NCI-H226 (cell line): ENCODE results near the gene OSM.
"Not testable (repeated sequence)": the region's sequence is repeated elsewhere in the genome, so short reads cannot be mapped to it uniquely, and the experiment has no call there.

Experiments
- DNase-seq: peaks from one replicate; pipeline ENCODE4 v3.0.0-alpha.2; 2015

Gene OSM

DNA sequence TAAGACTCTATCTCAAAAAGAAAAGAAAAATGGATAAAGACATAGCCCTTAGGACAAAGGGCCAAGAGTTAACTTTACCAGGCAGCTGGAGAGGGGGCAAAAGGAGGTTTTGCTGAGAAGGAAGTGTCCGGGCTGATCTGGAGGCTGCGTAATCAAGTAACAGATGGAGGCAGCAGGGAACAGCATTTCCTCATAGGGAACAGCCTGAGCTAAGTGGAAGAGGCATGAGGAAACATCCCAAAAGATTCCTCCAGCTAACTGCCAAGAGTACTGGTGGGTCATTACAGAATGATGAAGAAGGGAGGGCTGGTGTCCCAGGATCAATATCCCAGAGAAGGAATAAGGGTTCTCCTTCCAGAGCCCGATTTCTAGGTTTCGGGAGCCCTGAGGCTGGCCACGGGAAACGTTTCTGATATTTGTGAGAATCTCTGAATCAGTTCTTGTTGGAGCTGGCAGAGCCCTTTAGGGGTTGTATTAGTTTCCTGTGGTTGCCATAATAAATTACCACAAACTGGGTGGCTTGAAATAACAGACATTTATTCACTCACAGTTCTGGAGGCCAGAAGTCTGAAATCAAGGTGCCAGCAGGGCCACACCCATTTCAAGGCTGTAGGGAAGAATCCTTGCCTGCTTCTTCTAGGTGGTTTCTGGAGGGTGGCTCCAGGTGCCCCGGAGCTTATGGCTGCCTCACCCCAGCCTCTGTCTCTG lies 41.3 kb downstream of the OSM start:
- no peak for DNase-seq

DNA sequence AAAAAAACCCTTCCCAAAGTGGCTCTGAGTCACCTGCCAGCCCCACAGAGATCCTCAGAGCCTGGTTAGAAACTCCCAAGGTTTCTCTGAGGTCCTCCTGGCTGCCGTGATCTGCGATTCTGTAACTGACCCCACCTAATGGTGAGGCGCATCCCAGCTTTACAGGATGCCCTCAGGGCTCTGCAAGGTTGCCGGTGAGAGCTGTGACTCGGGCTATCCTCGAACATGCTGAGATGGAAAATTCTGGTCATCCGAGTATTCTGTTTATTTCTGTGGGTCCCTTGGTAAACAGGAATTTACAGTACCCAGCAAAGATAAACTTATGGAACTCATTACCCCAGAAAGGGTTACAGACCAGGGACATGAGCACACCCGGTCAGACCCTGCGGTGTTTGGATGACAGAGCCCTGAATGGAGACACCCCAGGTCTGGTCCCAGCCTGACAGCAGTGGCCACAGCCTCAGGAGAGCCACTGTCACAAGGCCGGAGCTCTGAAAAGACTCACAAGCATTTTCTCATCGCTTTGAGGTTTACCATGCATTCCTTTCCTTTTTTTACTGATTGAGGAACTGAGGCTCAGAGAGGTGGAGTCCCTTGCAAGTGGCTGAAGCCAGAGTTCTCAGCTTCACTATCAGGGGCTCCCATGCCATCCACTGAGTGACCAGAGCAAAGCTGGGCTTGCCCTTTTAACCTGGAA lies 42.3 kb downstream of the OSM start:
- DNase-seq = no peak

DNA sequence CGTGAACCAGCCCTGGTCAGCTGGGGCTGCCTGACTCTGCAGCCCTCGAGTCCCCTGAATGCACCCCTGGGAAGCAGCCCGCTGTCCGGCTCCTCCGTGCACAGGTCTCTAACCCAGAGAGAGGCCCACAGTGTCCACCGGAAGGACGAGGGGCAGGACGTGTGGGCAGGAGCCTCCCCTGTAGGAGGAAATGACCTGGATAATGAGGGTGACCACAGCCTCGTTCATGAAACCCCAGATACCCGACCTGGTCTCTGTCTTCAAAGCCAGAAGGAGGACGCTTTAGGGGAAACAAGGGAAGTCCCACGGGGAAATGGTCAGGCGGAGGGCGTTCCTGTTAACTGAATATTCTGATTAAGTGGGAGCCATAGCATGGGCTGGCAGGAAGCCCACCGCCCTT lies 43.3 kb downstream of the OSM start:
- DNase-seq = no peak

DNA sequence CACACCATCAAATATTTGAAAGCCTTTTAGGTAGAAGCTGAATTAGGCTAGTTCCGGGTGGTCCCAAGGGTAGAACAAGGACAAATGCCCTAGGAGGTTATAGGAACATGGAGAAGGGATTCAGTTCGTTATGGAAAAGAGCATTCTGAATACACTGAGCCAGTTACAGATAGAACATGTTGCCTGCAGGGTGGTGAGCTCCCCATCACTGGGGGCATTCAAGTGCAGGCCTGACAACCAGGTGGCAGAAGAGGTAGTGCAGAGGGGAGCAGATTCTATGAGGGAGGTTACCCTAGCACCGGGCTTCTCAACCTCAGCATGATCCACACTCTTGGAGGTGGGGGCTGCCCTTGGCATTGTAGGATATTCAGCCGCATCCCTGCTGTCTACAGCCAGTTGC lies 44.3 kb downstream of the OSM start:
- no peak for DNase-seq

DNA sequence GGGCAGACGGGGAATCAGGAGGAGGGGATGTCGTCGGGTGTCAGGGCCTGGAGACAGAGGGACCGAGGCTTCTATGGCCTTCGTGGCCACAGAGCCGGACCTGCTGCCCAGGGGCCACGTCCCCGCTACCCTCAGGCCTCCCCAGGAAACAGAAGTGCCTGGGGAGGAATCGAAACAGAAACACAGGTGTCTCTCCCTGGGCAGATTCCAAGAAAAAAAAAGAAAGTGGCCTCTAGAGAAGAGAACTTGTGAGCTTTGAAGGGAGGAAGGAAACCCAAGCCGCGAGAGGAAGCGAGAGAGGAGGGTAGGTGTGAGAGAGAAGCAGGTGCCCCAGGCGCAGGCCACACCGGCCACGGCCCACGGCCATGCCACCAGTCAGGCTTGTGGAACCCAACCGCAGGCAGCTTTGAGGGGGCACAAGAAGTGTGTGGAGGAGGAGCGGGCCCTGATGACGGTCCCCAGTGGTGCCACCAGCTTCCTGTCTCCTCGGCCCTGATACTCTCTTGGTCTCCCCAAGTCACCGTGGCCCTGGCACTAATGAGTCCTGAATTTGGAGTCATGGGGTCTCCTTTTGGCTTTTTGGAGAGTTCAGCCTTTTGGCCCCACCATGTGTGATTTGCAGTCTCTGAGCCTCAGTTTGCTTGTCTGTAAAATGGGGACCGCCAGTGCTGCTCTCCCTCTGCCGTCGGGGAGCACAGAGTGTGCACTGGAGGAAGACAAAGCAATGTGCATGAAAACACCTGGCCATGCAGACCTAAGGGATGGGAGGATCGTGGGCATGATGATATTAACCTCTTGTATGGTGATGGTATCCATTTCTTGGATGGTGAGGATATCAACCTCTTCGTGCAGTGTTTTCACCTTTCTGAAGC lies 45.3 kb downstream of the OSM start:
- DNase-seq = no peak

DNA sequence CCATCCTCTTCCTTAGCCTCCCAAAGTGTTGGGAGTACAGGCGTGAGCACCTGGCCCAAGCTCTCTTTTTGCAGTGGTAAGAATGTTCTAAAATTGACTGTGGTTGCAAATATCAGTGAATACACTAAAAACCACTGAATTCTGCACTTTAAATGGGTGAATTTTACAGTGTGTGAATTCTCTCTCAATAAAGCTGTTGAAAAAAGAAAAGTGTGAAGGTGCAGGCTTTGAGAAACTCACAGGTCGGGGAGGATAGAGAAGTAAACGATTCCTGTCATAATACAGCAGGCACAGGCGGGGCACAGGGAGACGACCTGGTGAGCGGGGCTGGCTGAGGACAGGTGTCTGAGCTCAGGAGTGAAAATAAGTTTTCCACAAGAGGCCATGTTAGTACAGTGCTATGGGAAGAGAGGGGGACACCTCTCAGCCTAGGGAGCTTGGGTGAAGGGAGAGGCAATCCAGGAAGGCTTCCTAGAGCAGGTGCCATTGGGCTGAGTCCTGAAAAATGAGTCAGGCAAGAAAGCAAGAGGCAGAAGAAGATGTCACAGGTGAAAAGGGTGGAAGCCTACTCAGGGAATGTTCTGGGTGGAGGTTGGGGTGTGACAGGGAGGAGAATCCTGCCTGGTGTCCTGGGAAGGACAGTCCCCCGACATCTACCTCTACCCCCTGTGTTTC lies 46.2 kb downstream of the OSM start:
- no peak for DNase-seq

DNA sequence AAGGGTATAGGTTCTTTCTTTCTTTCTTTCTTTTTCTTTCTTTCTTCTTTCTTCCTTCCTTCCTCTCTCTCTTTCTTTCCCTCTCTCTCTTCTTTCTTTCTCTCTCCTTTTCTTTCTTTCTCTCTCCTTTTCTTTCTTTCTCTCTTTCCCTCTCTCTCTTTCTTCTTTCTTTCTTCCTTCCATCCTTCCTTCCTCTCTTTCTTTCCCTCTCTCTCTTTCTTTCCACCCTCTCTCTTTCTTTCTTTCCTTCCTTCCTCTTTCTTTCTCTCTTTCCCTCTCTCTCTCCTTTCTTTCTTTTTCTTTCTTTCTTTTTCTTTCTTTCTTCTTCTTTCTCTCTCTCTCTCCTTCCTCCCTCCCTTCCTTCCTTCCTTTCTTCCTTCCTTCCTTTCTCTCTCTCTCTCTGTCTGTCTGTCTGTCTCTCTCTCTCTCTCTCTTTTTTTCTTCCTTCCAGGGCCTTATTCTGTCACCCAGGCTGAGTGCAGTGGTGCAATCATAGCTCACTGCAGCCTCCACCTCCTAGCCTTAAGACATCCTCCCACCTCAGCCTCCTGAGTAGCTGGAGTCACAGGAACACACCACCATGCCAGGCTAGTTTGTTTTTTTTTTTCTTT lies 46.9 kb downstream of the OSM start:
- DNase-seq = no peak

DNA sequence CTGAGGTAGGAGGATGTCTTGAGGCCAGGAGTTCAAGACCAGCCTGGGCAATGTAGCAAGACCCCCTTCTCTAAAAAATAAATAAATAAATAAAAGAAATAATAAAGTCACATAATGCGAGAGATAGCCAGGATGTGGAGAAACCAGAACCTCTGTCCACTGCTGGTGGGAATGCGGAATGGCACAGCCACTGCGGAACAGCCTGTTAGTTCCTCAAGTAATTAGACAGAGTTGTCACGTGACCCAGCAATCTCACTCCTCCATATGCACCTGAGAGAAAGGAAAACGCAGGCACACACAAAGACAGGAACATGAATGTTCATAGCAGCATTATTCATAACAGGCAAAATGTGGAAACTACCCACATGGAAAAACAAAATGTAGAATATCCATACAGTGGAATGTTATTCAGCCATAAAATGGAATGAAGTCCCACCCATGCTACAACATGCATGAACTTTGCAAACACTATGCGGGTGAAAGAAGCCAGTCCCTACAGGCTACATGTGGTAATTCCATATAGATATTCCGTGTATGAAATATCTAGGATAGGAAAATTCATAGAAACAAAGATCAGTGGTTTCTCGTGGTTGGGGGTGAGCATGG lies 47.5 kb downstream of the OSM start:
- no peak for DNase-seq

DNA sequence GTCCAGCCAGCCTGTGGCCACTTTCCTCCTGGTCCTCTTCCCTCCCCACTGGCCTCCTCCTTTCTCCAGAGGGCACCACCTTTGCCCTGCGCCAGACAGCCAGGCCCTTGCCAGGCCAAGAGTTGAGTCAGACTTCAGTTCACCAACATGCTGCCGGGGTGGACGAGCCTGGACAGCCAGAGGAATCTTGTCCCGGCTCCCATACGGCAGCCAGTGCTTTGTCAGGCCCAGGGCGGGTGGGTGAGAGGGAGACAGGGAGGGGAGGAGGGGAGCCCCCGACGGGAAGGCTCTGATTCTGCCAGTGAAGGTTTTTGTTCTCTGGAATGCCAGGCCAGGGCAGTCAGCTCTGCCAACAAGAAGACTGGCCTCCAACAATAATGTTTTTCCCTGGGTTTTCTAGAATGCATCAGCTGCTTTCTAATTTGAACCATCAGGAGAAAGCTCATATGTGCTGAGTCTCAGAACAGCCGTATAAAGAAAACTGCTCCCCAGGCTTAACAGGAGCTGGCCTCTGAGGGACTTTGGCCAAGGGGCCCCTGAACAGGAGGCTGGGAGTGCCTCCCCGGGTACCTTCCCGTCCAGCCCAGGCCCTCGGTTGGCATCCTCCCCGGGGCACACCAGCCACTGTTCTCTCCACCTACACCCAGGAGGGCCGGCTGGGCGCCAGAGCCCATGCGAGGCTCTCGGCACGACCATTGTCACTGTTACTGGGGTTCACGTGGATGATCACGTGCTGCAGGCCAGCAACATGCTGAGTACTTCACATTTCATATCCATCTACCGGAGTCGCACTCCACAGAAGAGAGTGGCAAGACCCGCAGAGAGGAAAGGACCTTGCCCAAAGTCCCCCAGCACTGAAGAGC lies 48.7 kb downstream of the OSM start:
- DNase-seq = no peak

DNA sequence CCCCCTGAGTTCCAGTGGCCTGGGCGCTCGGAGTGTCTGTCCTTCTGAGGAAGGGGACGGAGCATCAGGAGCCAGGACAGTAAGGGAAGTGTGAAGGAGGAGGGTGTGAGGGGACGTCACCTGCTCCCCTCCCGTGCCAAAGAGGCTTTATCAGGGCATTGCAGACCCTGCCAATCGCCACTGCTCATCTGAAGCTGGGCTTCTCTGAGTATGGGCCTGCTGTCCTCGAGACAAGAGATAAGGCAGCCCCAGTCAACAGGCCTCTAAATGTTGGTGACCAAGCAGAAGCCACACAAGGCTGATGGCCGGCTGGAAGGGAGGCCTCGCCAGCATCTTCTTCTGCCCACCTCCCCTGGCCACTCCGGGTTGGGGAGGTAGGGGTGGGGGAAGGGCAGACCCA lies 49.9 kb downstream of the OSM start:
- DNase-seq = no peak

DNA sequence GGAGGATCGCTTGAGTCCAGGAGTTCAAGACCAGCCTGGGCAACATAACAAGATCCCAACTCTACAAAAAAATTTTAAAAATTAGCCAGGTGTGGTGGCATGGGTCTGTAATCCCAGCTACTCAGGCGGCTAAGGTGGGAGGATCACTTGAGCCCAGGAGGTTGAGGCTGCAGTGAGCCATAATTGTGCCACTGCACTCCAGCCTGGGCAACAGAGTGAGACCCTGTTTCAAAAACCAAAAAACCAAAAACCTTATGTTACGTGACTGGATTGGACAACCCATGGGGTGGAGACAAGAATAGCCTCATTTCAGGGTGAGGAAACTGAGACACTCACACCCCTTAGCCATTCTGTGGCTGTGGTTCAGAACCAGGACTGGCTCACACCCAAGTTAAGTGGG lies 50.4 kb downstream of the OSM start:
- DNase-seq = not testable (repeated sequence)

DNA sequence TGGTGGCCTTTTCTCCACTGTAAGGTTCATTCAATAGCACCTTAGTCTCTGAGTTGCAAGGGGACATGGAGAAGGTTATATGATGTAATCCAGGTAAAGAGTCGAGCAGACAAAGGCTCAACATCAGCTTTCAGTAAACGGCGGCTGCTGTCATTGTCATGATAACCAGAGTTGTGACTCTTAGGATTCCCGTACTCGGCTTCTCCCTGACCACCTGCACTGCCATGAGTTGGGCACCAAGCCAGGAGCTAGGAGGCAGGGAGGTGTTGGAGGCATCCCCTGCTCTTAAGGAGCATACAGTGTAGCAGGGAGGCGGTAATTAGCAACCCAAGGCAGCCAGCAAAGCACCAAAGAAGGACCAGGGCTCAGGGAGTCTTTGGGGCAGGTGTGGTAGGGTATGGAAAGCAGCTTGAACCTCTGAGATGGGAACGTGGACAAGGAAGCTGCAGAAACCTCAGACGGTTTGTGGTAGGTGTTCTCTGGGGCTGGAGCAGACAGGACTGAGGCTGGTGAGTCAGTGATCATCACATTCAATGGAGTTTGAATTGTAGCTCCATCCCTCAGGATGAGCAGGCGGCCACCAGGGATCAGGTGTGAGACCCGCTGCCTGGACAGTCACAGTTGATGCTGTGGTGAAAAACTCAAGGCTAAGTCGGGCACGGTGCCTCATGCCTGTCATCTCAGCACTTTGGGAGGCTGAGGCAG lies 51.8 kb downstream of the OSM start:
- DNase-seq = no peak

DNA sequence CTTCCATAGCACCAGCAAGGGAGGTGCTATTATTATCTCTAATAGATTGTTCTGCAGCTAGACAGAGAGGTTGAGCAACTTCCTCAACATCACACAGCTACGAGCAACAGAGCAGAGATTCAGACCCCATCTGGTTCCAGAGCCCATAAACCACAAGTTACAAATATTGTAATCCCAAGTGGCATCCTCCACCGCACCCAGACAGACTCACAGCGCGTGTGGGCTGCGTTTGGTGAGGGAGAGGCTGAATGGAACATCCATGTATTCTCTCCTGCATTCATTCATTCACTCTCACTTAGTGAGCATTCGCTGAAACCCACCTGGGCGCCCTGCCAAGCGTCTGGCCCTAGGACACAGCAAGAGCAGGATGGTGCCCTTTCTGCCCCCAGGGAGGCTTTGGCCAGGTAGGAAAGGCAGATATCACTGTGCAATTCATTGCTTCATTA lies 53.6 kb downstream of the OSM start:
- DNase-seq = peak; percentile 73
